Uterus (tissue), 2 donors: ENCODE measurements around the gene ESX1.

Experiments
- CTCF ChIP-seq, 4 experiments: fragments of 200-600 bp in 2 of 4; fragments of 450-650 bp in 2 of 4; sonication (generic) in 2 of 4; IDR thresholded peaks; one replicate each; pipeline ENCODE4 v1.5.1; 2016 to 2019; ENCODE audit warnings: antibody characterized with exemption in 4 of 4, mild to moderate bottlenecking in 2 of 4, moderate library complexity in 1 of 4
- POLR2A ChIP-seq, 2 donors: fragments of 450-650 bp; IDR thresholded peaks; one replicate each; pipeline ENCODE4 v1.6.1; 2016; ENCODE audit warnings: antibody characterized with exemption in 2 of 2, mild to moderate bottlenecking in 1 of 2, moderate library complexity in 1 of 2

GRCh38 chrX:104281564-104281963 is 26.8 kb upstream of the ESX1 start:
- TF ChIP-seq POLR2A (IDR thresholded peaks at IDR 0.05) (no peak), CTCF (IDR thresholded peaks at IDR 0.05) (no peak)
